Right lobe of liver (tissue), 4 donors: ENCODE measurements around the gene PPIA.

ENCODE experiments used
- POLR2A ChIP-seq: fragments of 450-650 bp; IDR thresholded peaks from one replicate; pipeline ENCODE4 v1.6.1; 2017; ENCODE audit warnings: antibody characterized with exemption, mild to moderate bottlenecking
- TF ChIP-seq, protein P1 (sequence below), 4 donors: fragments of 200-600 bp in 3 of 4; fragments of 450-650 bp in 1 of 4; IDR thresholded peaks; one replicate each; pipeline versions ENCODE4 v1.5.1 to v1.8.0; 2016 to 2022; ENCODE audit warnings: antibody characterized with exemption in 4 of 4, mild to moderate bottlenecking in 2 of 4
- donor health status: DM: no; HTN: no; CAD: no.
- donor health status: DM: no; HTN: no; CAD: no.
- donor health status: DM: no; HTN: yes; CAD: no.

DNA sequence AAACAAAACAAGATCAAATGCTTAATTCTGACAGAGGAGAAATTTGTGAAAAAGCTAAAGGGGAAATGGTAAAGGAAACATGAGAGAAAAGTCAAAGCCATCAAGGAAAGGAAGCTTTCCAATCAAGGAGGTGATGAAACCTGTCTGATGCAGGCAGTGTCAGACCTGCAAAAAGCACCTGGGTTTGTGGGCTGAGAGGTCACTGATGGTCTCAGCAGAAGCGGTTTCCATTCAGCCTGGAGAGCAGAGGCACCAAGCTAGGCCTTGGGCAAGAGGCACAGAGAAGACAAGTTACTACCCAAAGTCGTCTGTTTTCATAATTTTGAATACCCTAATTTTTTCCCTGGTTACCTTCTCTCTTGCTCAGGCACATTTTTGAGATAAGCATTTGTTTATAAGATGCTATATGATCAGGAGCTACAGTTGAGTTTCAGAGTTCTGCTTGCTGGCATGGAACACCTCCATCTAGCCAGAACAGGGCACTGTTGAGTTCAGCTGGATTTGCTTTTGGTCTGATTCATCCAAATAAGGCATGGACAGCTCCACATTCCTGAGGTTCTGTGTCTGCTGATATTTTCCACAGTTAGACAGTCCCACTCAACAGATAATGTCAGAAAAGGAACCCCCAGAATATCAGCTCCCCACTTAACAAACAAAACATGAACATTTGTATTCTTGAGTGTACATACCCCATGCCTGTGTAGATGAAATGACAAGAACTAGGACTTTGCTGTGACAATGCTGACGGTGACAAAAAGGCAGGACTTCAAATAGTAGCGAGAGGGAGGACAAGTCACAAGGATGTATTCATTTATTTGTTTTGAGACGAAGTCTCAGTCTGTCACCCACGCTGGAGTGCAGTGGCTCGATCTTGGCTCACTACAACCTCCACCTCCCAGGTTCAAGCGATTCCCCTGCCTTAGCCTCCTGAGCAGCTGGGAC lies 4.9 kb upstream of the PPIA start:
- TF ChIP-seq, protein P1, sequence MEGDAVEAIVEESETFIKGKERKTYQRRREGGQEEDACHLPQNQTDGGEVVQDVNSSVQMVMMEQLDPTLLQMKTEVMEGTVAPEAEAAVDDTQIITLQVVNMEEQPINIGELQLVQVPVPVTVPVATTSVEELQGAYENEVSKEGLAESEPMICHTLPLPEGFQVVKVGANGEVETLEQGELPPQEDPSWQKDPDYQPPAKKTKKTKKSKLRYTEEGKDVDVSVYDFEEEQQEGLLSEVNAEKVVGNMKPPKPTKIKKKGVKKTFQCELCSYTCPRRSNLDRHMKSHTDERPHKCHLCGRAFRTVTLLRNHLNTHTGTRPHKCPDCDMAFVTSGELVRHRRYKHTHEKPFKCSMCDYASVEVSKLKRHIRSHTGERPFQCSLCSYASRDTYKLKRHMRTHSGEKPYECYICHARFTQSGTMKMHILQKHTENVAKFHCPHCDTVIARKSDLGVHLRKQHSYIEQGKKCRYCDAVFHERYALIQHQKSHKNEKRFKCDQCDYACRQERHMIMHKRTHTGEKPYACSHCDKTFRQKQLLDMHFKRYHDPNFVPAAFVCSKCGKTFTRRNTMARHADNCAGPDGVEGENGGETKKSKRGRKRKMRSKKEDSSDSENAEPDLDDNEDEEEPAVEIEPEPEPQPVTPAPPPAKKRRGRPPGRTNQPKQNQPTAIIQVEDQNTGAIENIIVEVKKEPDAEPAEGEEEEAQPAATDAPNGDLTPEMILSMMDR (IDR thresholded peaks at IDR 0.05) = no peak
- TF ChIP-seq POLR2A = no peak
